HepG2 (cell line): ENCODE measurements around the gene CHST4. TPM values are rescaled to one million over a fixed set of nuclear protein-coding genes. Genes with fewer than 3 reads are reported as not detected.

Experiments
- ARID2 ChIP-seq: sonication (generic); formaldehyde crosslinking; IDR thresholded peaks from 2 replicates; pipeline ENCODE4 v1.8.1; 2022; ENCODE audit warnings: mild to moderate bottlenecking, missing genetic modification reagents, borderline replicate concordance
- ATF6 ChIP-seq: sonication (generic); formaldehyde crosslinking; conservative IDR thresholded peaks from 2 replicates; pipeline ENCODE4 v1.4.0; 2020; ENCODE audit warnings: missing genetic modification reagents
- CEBPZ ChIP-seq: IDR thresholded peaks from 2 replicates; pipeline ENCODE4 v1.6.1; 2012; ENCODE audit warnings: low read length, improper control_type of control experiment
- CENPBD1 ChIP-seq: sonication (generic); formaldehyde crosslinking; IDR thresholded peaks from 2 replicates; pipeline ENCODE4 v1.8.0; 2022; ENCODE audit warnings: missing genetic modification reagents, low read depth, mild to moderate bottlenecking, borderline replicate concordance
- CHCHD3 ChIP-seq: sonication (generic); formaldehyde crosslinking; IDR thresholded peaks from 2 replicates; pipeline ENCODE4 v1.8.0; 2022; ENCODE audit warnings: mild to moderate bottlenecking, missing genetic modification reagents, moderate library complexity
- CREB1 ChIP-seq, 2 experiments: fragments of 450-650 bp in 1 of 2; IDR thresholded peaks; 2 replicates each; pipeline ENCODE4 v1.6.1; 2016 to 2017; ENCODE audit warnings: control low read depth in 1 of 2, mild to moderate bottlenecking in 1 of 2, missing compliant biosample characterization in 1 of 2, missing genetic modification characterization in 1 of 2
- GATA4 ChIP-seq: sonication (generic); IDR thresholded peaks from 2 replicates; pipeline ENCODE4 v1.6.1; 2016; ENCODE audit warnings: antibody characterized with exemption, low read depth, borderline replicate concordance
- GZF1 ChIP-seq: sonication (generic); formaldehyde crosslinking; IDR thresholded peaks from 2 replicates; pipeline ENCODE4 v1.5.1; 2020; ENCODE audit warnings: mild to moderate bottlenecking, missing genetic modification reagents
- HMGA1 ChIP-seq: sonication (generic); formaldehyde crosslinking; conservative IDR thresholded peaks from 2 replicates; pipeline ENCODE4 v1.4.0; 2020; ENCODE audit warnings: missing genetic modification reagents
- MBNL3 ChIP-seq: fragments of 250-450 bp; sonication (Bioruptor Pico); conservative IDR thresholded peaks from 2 replicates; pipeline ENCODE4 v1.8.0; 2022; ENCODE audit warnings: mild to moderate bottlenecking, inconsistent platforms
- NFIB ChIP-seq: sonication (generic); formaldehyde crosslinking; IDR thresholded peaks from 2 replicates; pipeline ENCODE4 v1.9.0; 2021; ENCODE audit warnings: missing genetic modification reagents, mild to moderate bottlenecking, borderline replicate concordance
- NR2F2 ChIP-seq: IDR thresholded peaks from 2 replicates; pipeline ENCODE4 v1.6.1; 2012; ENCODE audit warnings: low read depth, inconsistent platforms, borderline replicate concordance
- RFX1 ChIP-seq: fragments of 450-650 bp; IDR thresholded peaks from 2 replicates; pipeline ENCODE4 v1.6.1; 2017
- SMARCC2 ChIP-seq: fragments of 450-650 bp; IDR thresholded peaks from 2 replicates; pipeline ENCODE4 v1.6.1; 2017; ENCODE audit warnings: antibody characterized with exemption, mild to moderate bottlenecking
- ZBTB26 ChIP-seq: IDR thresholded peaks from 2 replicates; pipeline ENCODE4 v1.6.1; 2016; ENCODE audit warnings: missing compliant biosample characterization, missing genetic modification reagents, borderline replicate concordance
- ZNF232 ChIP-seq: sonication (generic); formaldehyde crosslinking; IDR thresholded peaks from 2 replicates; pipeline ENCODE4 v1.4.0; 2020; ENCODE audit warnings: missing genetic modification reagents, borderline replicate concordance
- ZNF317 ChIP-seq: sonication (generic); formaldehyde crosslinking; IDR thresholded peaks from 2 replicates; pipeline ENCODE4 v1.5.0; 2020; ENCODE audit warnings: mild to moderate bottlenecking, missing genetic modification reagents
- ZNF615 ChIP-seq: sonication (generic); formaldehyde crosslinking; IDR thresholded peaks from 2 replicates; pipeline ENCODE4 v1.5.0; 2020; ENCODE audit warnings: mild to moderate bottlenecking, missing genetic modification reagents, borderline replicate concordance
- ZNF7 ChIP-seq: IDR thresholded peaks from 2 replicates; pipeline ENCODE4 v1.6.1; 2016; ENCODE audit warnings: missing biosample characterization, missing genetic modification reagents
- ZNF790 ChIP-seq: sonication (generic); formaldehyde crosslinking; IDR thresholded peaks from 2 replicates; pipeline ENCODE4 v1.8.0; 2022; ENCODE audit warnings: missing genetic modification reagents, mild to moderate bottlenecking, borderline replicate concordance
- ZZZ3 ChIP-seq: sonication (generic); formaldehyde crosslinking; IDR thresholded peaks from 2 replicates; pipeline ENCODE4 v1.4.0; 2020; ENCODE audit warnings: missing genetic modification reagents, mild to moderate bottlenecking, borderline replicate concordance
- polyA plus RNA-seq, 8 experiments: library from polyadenylated mRNA; depleted of rRNA in 3 of 8; stranded (reverse) in 7 of 8; unstranded in 1 of 8; fragments of >200 nt; fragmentation: Illumina TruSeq in 4 of 8; extraction: Trizol in 4 of 8; gene quantifications; 2 replicates each; pipeline versions ENCODE4 v1.2.1 to v1.2.3, GENCODE V29; 2011 to 2016; ENCODE audit warnings: low read depth in 4 of 8, missing spikeins in 1 of 8, mixed read lengths in 1 of 8; ENCODE audit not compliant: insufficient read depth in 1 of 8
- total RNA-seq, 5 experiments: library from RNA; depleted of rRNA; stranded (reverse); fragments of >200 nt; fragmentation: Illumina TruSeq; extraction: Trizol; gene quantifications; 2 replicates each; pipeline ENCODE4 v1.2.3, GENCODE V29; 2016; ENCODE audit warnings: low read depth in 1 of 5

Gene CHST4
- total and polyA plus RNA-seq, 2 of the 13 experiments (the other 11 are each of a cell fraction or from before 2014, with no cell fraction given), result not detected

- no peak for TF ChIP-seq GATA4
- no peak for TF ChIP-seq CHCHD3 (CRISPR knock-in tag)
- no peak for TF ChIP-seq CEBPZ
- no peak for TF ChIP-seq GZF1 (CRISPR knock-in tag)
- TF ChIP-seq CREB1 (IDR thresholded peaks at IDR 0.05), result no peak
- TF ChIP-seq CREB1 (CRISPR knock-in tag; IDR thresholded peaks at IDR 0.05), result 0 out of 2 replicates have a peak, but pooled peaks have one; percentile 15
- no peak for TF ChIP-seq ZNF7 (CRISPR knock-in tag)
- TF ChIP-seq NR2F2, result no peak
- TF ChIP-seq HMGA1 (CRISPR knock-in tag), result no peak
- no peak for TF ChIP-seq SMARCC2
- TF ChIP-seq ZNF232 (CRISPR knock-in tag), result no peak
- TF ChIP-seq RFX1, result no peak
- TF ChIP-seq ZZZ3 (CRISPR knock-in tag), result no peak
- TF ChIP-seq ZBTB26, result no peak
- TF ChIP-seq MBNL3 (CRISPR knock-in tag), result no peak
- no peak for TF ChIP-seq ARID2 (CRISPR knock-in tag)
- no peak for TF ChIP-seq ZNF317
- TF ChIP-seq NFIB (CRISPR knock-in tag), result no peak
- TF ChIP-seq CENPBD1 (CRISPR knock-in tag), result no peak
- no peak for TF ChIP-seq ZNF615
- no peak for TF ChIP-seq ATF6 (CRISPR knock-in tag)
- no peak for TF ChIP-seq ZNF790 (CRISPR knock-in tag)
These were observed 58.5 kb downstream of the CHST4 start (continued) for GRCh38 chr16:71584543-71585317.
